ENCODE measurements around the gene EIF4G1. TPM values are rescaled to one million over a fixed set of nuclear protein-coding genes. Genes with fewer than 3 reads are reported as not detected.

Gene EIF4G1
- total and polyA plus RNA-seq, 10 of the 15 experiments (the other 5 are each of a cell fraction or from before 2014, with no cell fraction given) = 5.7 to 462 (median 237) TPM

GRCh38 chr3:184379358-184380184 lies 65.2 kb downstream of the EIF4G1 start, which contains the start of gene CHRD:
Gene CHRD (plus strand): TSS chr3:184380054. CDS start chr3:184380319, 265 bp downstream.
- ATAC-seq (no peak), FAIRE-seq (no peak), DNase-seq (ENCODE audit: low read depth, low spot score) (no peak)
- in situ Hi-C loops (cut with MboI) = no loop called here
- no peak within 1 kb of the TSS for H3K4me2 ChIP-seq (ENCODE audit: control insufficient read depth, insufficient read depth)
- H2AFZ ChIP-seq (ENCODE audit: control insufficient read depth, low read depth, low read length) = no peak within 1 kb of the TSS
- peaks cover 17 to 21% of the 10 kb centered on the region in 2 experiments for H3K27me3 ChIP-seq (replicated peaks in 1 of 2; ENCODE audit: control insufficient read depth in 2 of 2, insufficient read depth in 2 of 2, low read length in 1 of 2)
- POLR2A ChIA-PET = no interaction called here
- H3K4me3 ChIP-seq = no peak within 1 kb of the TSS
- SMC1A ChIA-PET (ENCODE audit: uncharacterized antibody, unreplicated experiment) = no interaction called here
- intact Hi-C loops (cut with micrococcal nuclease; ENCODE audit: unreplicated experiment) = no loop called here
- CTCF ChIA-PET = no interaction called here
- TF ChIP-seq ZBTB4 (CRISPR knock-in tag; IDR thresholded peaks at IDR 0.05) = no peak
- TF ChIP-seq, protein P1, sequence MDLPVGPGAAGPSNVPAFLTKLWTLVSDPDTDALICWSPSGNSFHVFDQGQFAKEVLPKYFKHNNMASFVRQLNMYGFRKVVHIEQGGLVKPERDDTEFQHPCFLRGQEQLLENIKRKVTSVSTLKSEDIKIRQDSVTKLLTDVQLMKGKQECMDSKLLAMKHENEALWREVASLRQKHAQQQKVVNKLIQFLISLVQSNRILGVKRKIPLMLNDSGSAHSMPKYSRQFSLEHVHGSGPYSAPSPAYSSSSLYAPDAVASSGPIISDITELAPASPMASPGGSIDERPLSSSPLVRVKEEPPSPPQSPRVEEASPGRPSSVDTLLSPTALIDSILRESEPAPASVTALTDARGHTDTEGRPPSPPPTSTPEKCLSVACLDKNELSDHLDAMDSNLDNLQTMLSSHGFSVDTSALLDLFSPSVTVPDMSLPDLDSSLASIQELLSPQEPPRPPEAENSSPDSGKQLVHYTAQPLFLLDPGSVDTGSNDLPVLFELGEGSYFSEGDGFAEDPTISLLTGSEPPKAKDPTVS (IDR thresholded peaks at IDR 0.05; ENCODE audit: low read depth, low read length) = no peak
- no peak for TF ChIP-seq POU2F2 (IDR thresholded peaks at IDR 0.05; ENCODE audit: borderline replicate concordance, low read depth, low read length)
- no peak for TF ChIP-seq CTCF (IDR thresholded peaks at IDR 0.05 in 2 of 3, conservative IDR thresholded peaks at IDR 0.05 in 1 of 3; ENCODE audit: control insufficient read depth in 2 of 3, extremely low read depth in 1 of 3, insufficient read depth in 1 of 3, low read depth in 3 of 3, low read length in 3 of 3)
- TF ChIP-seq ZBTB40 (IDR thresholded peaks at IDR 0.05; ENCODE audit: borderline replicate concordance) = no peak
- TF ChIP-seq KAT2A (conservative IDR thresholded peaks at IDR 0.05; ENCODE audit: control insufficient read depth, low read depth, low read length) = no peak
- 0 out of 2 replicates have a peak, but pooled peaks have one; percentile 20 for TF ChIP-seq EZH2 (IDR thresholded peaks at IDR 0.05; ENCODE audit: borderline replicate concordance, control insufficient read depth, low read depth, low read length)
- no peak for TF ChIP-seq STAT3 (IDR thresholded peaks at IDR 0.05; ENCODE audit: low read depth, low read length)
- RAD21 ChIA-PET (ENCODE audit: unreplicated experiment) = no interaction called here
- no peak within 1 kb of the TSS for H3K27ac ChIP-seq (ENCODE audit: control insufficient read depth, insufficient read depth)
- WGBS (ENCODE audit: insufficient coverage, insufficient replicate concordance, low lambda C conversion rate, missing lambda C conversion rate) = 51% methylated on average over 14 of the region's 71 CpGs
- H3K36me3 ChIP-seq (ENCODE audit: control insufficient read depth in 2 of 2, insufficient read depth in 2 of 2, low read length in 1 of 2) = no peaks in the 10 kb centered on the region
- H3K4me1 ChIP-seq (ENCODE audit: control insufficient read depth, insufficient read depth, low read length) = no peaks in the 10 kb centered on the region
- H3K79me2 ChIP-seq (ENCODE audit: control insufficient read depth, insufficient read depth, low read length) = no peaks in the 10 kb centered on the region
- H3K9me3 ChIP-seq (replicated peaks; ENCODE audit: control insufficient read depth, insufficient read depth, low read length) = no peaks in the 10 kb centered on the region
- no TSS peak for BruUV-seq (replicated peaks)
- H4K20me1 ChIP-seq (ENCODE audit: control insufficient read depth, insufficient read depth) = no peaks in the 10 kb centered on the region
- no peak within 1 kb of the TSS for H3K9ac ChIP-seq (ENCODE audit: control insufficient read depth, insufficient read depth, low read length)
